ENCODE results near the gene KRTAP4-7.
"Not testable (repeated sequence)": the region's sequence is repeated elsewhere in the genome, so short reads cannot be mapped to it uniquely, and the experiment has no call there.

The KRTAP4-7 gene

GRCh38 chr17:41064301-41064700 lies 19.6 kb upstream of the KRTAP4-7 start:
- no peak for DNase-seq (ENCODE audit: low spot score)
- TF ChIP-seq CTCF (IDR thresholded peaks at IDR 0.05; ENCODE audit: extremely low read depth, missing control alignments): no peak

- not testable (repeated sequence) for DNase-seq (ENCODE audit: low spot score)
Observed at GRCh38 chr17:41065016-41065689, 18.8 kb upstream of the KRTAP4-7 start.

- no peak for TF ChIP-seq CTCF (IDR thresholded peaks at IDR 0.05; ENCODE audit: extremely low read depth, missing control alignments)
- DNase-seq (ENCODE audit: low spot score): no peak
Observed at GRCh38 chr17:41065829-41066624, 17.9 kb upstream of the KRTAP4-7 start, which contains the start of gene KRTAP2-4. Gene KRTAP2-4 (minus strand): TSS chr17:41065879. CDS start chr17:41065845, 34 bp downstream.

GRCh38 chr17:41067281-41067680 lies 16.7 kb upstream of the KRTAP4-7 start:
- DNase-seq (ENCODE audit: low spot score): no peak
- TF ChIP-seq CTCF (IDR thresholded peaks at IDR 0.05; ENCODE audit: extremely low read depth, missing control alignments): no peak

- no peak for DNase-seq (ENCODE audit: low spot score)
- TF ChIP-seq CTCF (IDR thresholded peaks at IDR 0.05; ENCODE audit: extremely low read depth, missing control alignments): no peak
Observed at GRCh38 chr17:41069031-41069430, 14.9 kb upstream of the KRTAP4-7 start.

- DNase-seq (ENCODE audit: low spot score): no peak
- no peak for TF ChIP-seq CTCF (IDR thresholded peaks at IDR 0.05; ENCODE audit: extremely low read depth, missing control alignments)
Observed at GRCh38 chr17:41071606-41072360, 12.2 kb upstream of the KRTAP4-7 start.

DNA sequence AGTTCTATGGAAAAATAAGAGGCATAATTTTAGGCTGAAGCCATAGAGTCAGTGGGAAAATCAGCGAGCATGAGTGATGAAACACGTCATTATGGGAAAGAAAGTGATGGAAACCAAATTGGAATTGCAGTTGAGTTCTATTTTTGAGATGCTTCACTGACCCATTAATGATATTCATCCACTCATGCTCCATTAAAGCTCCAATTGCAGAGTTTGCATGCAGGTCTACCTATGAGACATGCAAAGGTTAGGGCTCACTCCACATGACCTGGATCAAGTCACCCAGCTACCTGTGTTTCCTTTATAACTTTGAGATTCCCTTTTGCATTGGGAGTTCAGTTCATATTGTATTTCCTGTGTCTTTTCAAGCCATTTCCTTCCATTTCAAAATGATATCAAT lies 10.3 kb upstream of the KRTAP4-7 start:
- DNase-seq (ENCODE audit: low spot score): no peak
- no peak for TF ChIP-seq CTCF (IDR thresholded peaks at IDR 0.05; ENCODE audit: extremely low read depth, missing control alignments)
